C1 segment of cervical spinal cord (tissue), 14 donors: ENCODE results near the gene DOCK2.

Source experiments
- DNase-seq, 14 donors: peaks; one replicate each; lab custom pipeline; 2025; lab: John Stamatoyannopoulos, UW

The DOCK2 gene

GRCh38 chr5:169861433-169861832 is 224.4 kb downstream of the DOCK2 start:
- no peak for DNase-seq

DNA sequence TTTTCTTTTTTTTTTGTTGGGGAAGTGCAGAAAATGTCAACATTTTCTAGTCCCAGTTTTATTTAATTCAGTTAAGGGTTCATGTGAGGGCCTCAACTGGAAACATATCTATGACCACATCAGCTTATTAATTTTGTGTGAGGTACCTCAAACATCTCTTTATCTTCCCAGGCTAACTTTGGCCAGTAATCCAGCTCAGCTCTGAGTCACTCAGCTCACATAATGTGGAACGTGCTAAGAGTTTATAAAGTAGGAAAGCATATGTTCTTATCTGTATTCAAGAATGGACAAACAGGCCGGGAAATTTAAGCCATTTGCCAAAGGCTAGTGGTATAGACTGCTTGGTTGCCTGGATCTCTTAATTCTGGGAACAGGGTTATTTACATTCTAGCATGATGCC is 224.9 kb downstream of the DOCK2 start:
- DNase-seq, result no peak

DNA sequence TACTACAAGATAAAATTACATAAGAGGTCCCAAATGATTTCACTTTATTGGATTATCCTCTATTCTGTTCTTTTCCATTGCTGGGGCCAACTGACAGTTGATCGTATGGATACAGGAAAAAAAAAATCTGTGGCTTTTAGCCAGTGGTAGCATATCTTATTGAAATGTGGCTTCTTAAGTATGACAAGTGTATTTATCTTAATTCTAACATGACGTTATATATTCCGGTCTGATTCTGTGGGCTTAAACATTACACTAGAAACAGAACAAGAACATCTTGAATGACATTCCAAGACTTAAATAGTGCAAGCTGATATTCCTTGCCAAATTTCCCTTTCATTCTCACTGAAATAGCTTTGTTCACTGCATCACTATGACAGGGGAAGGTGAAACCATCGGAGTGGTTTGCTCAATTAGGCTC is 225.3 kb downstream of the DOCK2 start:
- no peak for DNase-seq

- no peak for DNase-seq
Observed at GRCh38 chr5:169864483-169864882, 227.4 kb downstream of the DOCK2 start.

- DNase-seq, result no peak
Observed at GRCh38 chr5:169867347-169867746, 230.3 kb downstream of the DOCK2 start.

GRCh38 chr5:169869066-169869465 is 232.0 kb downstream of the DOCK2 start:
- no peak for DNase-seq

DNA sequence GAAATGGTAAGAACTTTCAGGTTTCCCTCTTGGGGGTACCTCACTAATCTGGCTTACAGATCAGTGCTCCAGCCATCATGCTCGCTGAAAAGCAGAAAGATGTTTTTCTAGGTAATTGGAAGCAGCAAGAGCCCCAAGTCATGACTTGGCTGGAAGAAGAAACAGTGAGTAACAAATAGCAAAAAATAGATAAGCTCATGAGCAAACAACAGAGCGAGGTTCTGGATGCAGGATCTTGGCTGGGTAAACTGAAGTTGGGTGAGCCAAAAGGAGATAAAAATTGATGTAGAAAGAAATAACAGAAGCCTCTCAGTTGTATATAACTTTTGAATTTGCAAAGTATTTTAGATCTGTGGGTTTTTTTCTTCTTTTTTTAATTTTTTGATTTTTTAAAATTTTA is 233.1 kb downstream of the DOCK2 start:
- no peak for DNase-seq

DNA sequence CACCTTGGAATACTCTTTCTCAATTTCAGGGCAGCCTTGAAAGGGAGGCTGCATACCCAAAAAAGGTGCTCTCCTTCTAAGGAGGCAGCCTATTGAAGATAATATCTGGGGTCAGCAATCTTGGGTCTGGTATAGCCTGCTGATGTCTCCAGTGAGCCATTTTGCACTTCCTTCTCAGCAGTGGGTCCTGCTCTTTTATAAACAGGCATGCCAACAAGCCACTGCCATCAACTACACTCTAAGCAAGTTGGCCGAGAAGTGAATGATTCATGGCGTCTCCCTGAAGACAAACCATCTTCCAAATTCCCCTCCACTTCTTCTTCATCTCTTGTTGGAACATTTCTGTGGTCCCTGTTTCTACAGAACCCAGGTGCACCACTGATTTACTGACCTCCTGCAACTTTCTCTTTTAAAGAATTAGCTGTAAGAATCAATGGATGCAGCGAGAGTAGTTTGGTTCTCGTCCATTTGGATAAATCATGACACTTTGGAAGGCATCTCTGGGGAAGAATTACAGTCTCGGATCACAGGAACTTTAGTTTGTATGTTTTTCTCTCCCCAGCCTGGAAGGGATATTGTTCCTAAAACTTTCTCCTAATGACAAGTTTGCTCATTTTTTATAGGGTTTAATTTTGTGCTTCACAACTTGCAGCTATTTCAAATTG is 234.9 kb downstream of the DOCK2 start:
- no peak for DNase-seq

DNA sequence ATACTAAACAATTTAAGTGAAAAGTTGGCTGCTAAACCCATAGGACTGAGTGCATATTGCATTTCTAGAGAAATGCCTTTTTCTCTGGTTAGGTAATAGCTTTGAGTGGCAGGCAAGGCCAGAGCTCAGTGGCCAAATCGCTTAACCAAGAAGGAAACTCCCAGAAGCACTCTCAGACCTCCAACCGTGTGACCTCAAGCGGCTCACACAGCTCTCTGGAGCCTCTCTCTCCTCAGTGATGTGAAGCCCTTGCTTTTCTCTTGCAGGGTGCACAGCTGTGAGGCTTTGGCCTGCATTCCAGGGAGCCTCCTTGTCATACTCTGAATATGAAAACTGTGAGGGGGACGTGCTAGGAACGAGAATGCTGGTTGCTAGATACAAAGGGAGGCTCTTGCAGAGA is 236.6 kb downstream of the DOCK2 start:
- DNase-seq, result peak in 1 of 14 donors; percentile 6

DNA sequence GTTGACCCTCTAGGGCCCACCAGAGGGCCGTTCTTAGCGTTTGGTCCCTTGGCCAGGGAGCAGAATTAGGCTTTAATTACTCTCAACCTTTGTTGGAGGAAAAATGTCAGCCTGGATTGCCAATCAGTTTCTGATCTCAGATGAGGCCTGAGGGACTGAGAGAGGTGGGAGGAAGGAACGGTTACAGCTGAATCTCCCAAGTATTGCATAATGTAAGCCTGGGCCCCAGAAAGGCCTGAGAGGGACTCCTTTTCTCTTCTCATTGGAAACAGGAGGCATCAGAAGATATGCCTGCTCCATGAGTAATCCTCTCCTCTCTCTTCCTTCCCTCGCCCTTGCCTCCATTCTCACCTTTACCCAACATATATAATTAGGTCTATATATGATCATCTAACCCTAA is 237.5 kb downstream of the DOCK2 start:
- no peak for DNase-seq

- DNase-seq, result peak in 3 of 14 donors; percentile 4 to 35 (median 15)
Observed at GRCh38 chr5:169875091-169875728, 238.1 kb downstream of the DOCK2 start.

GRCh38 chr5:169875731-169876130 is 238.7 kb downstream of the DOCK2 start:
- no peak for DNase-seq

DNA sequence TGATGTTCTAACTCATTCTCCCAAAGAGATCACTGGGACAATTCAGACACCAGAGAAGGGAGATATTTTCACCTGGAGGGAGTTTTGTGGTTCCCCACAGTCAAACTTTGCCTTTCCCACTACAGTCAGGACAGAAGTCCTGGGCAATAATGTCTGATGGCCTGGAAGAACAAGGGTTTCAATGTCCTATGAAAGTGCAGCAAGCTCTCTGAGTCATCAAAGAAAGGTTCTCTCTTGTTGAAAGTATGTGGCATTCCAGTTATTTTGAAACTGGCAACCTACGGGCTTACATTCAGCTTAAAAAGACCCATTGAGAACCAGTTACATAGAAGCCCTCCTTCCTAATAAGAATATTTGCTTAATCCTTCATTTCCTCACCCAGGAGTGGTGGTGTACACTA is 239.3 kb downstream of the DOCK2 start:
- no peak for DNase-seq

- no peak for DNase-seq
Observed at GRCh38 chr5:169880012-169880663, 243.1 kb downstream of the DOCK2 start.

GRCh38 chr5:169880785-169881184 is 243.7 kb downstream of the DOCK2 start:
- DNase-seq, result no peak

DNA sequence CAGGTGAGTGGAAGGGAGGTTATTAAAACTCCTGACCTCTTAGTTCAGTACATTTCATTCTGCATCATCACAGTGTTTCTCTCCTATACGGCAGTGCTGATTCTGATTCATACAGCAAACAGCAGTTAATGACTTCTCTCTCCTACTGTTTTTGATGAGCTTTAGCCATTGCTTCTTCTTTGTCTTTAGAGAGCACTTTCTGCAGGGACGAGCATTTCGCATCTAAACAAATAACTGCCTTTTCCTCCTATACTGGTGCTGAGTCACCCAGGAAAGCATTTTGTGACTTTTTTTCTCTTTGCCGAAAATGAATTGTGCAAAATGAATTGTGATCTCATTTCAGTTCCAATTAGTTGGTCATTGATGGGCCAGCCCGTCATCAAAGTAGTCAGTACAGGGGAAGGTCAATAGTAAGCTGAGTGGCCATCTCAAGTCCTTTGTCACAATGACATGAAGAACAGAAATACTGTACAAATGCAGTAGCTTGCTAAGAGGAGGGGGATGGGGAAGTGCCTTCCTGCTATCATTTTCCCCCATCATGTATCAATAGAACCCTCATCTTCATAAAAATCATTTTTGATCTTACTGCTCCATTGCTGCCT is 244.7 kb downstream of the DOCK2 start:
- DNase-seq, result no peak

DNA sequence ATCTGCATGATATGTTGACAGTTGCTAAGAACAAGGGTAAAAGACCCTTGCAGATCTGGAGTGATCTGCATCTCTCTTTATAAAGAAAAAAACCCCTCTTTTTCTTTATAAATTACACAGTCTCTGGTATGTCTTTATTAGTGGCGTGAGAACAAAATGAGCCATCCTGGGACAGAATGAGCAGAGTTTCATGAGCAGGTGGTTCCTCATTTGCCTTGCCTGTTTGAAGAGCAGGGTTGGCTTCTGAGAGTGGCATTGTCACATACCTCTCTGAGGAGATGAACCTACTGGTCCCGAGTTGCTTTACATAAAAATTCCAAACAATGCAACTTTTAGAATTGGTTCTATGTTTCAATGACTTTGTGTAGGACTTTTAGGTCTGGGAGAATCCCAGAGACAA is 249.0 kb downstream of the DOCK2 start:
- DNase-seq, result no peak

- DNase-seq, result no peak
Observed at GRCh38 chr5:169886677-169887076, 249.6 kb downstream of the DOCK2 start.

GRCh38 chr5:169889572-169889971 is 252.5 kb downstream of the DOCK2 start:
- DNase-seq, result no peak

- DNase-seq, result no peak
Observed at GRCh38 chr5:169893010-169893409, 255.9 kb downstream of the DOCK2 start.

- no peak for DNase-seq
Observed at GRCh38 chr5:169893571-169893970, 256.5 kb downstream of the DOCK2 start.

- DNase-seq, result peak in 12 of 14 donors; percentile 23 to 84 (median 72)
Observed at GRCh38 chr5:169895926-169896325, 258.9 kb downstream of the DOCK2 start.

- no peak for DNase-seq
Observed at GRCh38 chr5:169897481-169897880, 260.4 kb downstream of the DOCK2 start.
